Measurements from ENCODE around the gene ITIH2.
"Not testable (repeated sequence)": the region's sequence is repeated elsewhere in the genome, so short reads cannot be mapped to it uniquely, and the experiment has no call there.

The ITIH2 gene

GRCh38 chr10:7744307-7744706 lies 41.2 kb downstream of the ITIH2 start:
- DNase-seq (ENCODE audit: low read depth) = no peak

DNA sequence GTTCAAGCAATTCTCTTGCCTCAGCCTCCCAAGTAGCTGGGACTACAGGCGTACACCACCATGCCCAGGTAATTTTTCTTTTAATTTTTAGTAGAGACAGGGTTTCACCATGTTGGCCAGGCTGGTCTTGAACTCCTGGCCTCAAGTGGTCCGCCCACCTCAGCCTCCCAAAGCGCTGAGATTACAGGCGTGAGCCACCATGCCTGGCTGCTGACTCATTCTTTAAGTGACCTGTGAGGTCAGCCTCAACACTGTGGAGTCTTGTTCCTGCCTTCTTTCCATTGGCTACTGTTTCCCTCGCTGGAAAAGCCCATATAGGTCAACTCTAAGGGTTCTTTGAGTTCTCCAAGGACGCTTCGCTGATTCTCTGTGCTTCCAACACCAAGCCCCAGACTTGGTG lies 45.5 kb downstream of the ITIH2 start:
- DNase-seq (ENCODE audit: low read depth) = not testable (repeated sequence)

- no peak for DNase-seq (ENCODE audit: low read depth)
Observed at GRCh38 chr10:7750222-7750621, 47.1 kb downstream of the ITIH2 start.

DNA sequence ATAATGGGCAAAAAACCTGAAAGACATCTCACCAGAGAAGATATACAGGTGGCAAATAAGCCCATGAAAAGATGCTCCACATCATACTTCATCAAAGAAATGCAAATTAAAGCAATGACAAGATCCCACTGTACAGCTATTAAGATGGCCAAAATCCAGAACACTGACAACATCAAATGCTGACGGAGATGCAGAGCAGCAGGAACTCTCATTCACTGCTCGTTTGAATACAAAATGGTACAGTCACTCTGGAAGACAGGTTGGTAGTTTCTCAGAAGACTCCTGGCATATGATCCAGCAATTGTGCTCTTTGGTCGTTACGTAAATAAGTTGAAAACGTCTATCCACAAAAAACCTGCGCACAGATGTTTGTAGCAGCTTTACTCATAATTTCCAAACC lies 49.1 kb downstream of the ITIH2 start:
- no peak for DNase-seq (ENCODE audit: low read depth)

DNA sequence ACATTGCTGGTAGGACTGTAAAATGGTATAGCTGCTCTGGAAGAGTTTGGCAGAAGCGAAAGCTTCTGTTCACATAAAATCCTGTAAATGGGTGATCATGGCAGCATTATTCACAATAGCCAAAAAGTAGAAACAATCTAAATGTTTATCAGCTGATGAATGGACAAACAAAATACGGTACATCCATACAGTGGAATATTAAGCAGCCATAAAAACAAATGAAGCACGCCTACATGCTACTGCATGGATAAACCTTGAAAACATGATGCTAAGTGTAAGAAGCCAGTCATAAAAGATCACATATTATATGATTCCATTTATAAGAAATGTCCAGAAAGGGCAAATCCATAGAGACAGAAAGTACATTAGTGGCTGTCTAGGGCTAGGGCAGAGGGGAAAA lies 52.0 kb downstream of the ITIH2 start:
- no peak for DNase-seq (ENCODE audit: low read depth)

DNA sequence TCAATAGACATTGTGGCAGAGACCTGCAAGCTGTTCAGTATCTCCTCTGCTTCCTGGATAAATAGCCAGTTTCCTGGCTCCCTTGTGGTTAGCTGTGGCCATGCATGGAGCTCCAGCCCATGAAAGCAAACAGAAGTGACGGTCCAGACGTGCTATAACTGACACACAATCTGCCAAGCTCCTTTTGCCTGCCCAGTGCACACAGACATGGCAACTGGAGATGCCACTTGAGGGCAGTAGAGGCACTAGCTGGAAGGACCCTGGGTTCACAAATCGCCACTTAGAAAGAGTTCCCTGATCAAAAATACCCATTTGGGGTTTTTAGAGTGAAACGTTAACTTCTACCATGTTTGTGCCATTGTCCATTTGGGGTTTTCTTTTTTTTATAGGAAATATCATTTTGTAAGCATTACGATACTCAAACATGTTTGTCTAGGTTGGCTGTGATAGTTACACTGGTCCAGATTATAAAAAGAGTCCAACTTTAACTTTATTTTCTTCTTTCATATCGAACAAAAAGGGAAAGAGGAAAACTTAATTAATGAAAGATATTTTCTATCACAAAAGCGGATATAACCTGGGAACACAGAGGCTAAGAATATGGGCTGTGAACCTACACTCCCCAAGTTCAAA lies 53.4 kb downstream of the ITIH2 start:
- DNase-seq (ENCODE audit: low read depth) = no peak

DNA sequence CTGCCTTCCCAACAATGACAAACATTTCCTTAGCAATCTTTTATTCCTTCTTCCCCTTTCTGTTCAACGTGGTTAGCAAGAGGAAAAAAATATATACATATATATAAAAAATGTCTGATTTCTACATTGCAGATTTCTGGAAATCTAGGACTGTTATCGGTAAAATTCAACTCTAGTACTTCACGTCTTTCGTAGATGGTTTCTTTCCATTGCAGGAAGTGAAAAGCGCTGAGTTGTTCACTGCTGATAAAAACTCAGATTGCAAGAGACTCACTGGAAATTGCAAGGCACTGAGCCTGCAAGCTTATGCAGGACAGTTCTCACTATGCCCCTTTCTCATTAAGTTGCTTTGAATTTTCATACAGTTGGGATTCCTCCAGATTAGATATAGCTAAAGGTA lies 60.8 kb downstream of the ITIH2 start:
- DNase-seq (ENCODE audit: low read depth) = no peak

- DNase-seq (ENCODE audit: low read depth) = no peak
Observed at GRCh38 chr10:7766241-7766640, 63.1 kb downstream of the ITIH2 start.

- DNase-seq (ENCODE audit: low read depth) = no peak
Observed at GRCh38 chr10:7767209-7767608, 64.1 kb downstream of the ITIH2 start.

DNA sequence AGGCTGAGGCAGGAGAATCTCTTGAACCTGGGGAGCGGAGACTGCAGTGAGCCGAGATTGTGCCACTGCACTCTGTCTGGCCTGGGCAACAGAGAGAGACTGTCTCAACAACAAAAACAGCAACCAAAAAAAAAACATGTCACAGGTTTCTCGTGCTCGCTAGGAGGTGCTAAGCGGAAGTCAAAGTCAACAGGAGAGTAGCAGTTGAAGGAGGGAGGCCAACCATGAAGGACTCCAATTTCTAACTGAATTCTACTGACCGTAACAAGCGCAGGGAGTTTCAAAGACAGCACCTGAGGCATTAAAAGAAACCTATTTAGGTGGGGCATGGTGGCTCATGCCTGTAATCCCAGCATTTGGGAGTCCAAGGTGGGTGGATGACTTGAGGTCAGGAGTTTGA lies 65.3 kb downstream of the ITIH2 start:
- no peak for DNase-seq (ENCODE audit: low read depth)

DNA sequence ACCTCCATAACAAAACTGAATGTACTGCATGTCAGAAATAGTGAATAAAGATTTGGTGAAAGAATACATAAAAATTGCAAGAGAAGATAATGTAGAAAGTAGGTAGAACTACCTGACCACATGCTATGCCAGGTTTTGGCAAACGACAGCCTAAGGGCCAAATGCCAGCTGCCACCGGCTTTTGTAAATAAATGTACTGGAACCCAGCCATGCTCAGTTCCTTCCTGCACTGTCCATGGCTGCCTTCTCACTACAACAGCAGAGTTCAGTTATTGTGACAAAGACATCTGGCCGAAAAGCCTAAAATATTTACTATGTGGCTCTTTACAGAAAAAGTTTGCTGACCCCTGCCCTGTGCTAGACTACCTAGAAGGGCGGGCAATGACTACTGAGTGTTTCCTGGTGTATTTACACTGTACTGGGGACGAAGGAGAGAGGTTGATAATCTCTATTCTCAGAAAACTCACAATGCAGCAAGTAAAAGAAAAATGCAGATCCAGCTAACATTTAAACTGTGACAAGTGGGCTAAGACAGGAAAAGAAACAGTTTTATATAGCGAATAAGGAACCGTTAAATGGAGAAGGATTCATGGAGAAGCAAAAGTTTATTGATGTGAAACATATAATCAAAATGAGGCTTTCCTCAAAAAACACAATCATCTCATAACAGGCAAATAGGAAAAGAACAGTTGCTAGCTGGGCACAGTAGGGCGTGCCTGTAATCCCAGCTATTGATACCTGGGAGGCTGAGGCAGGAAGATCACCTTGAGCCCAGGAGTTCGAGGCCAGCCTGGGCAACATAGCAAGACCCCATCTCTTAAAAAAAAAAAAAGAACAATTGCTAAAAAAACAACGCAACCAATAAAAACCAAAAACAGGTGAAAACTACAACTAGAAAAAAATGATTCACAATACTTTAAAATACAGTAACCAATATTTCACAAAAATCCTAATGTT lies 71.0 kb downstream of the ITIH2 start:
- no peak for DNase-seq (ENCODE audit: low read depth)

DNA sequence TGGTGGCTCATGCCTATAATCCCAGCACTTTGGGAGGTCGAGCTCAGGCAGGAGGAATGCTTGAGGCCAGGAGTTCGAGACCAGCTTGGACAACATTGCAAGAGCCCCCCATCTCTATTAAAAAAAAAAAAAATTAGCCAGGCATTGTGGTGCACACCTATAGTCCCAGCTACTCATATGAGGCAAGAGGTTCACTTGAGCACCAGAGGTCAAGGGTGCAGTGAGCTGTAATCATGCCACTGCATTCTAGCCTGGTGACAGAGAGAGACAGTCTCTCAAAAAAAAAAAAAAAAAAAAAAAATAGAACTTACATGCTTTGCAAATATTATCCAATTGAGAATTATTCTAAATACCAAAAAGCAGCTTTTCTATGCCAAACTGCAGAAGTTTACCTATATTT lies 73.7 kb downstream of the ITIH2 start:
- DNase-seq (ENCODE audit: low read depth) = no peak

GRCh38 chr10:7782194-7782593 lies 79.1 kb downstream of the ITIH2 start:
- not testable (repeated sequence) for DNase-seq (ENCODE audit: low read depth)

DNA sequence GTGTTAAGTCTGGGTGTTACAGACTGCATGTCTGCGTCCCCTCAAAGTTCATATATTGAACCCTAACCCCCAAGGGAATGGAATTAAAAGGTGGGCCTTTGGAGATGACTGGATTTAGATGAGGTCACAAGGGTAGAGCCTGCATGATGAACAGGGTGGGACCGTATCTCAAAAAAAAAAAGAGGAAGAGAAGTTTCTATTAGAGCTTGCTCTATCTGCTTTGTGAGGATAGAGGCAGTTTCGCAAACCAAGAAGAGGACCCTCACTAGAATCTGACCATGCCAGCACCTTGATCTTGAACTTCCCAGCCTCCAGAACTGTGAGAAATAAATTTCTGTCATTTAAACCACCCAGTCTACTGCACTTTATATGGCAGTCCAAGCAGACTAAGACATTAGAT lies 83.3 kb downstream of the ITIH2 start:
- no peak for DNase-seq (ENCODE audit: low read depth)

- DNase-seq (ENCODE audit: low read depth) = no peak
Observed at GRCh38 chr10:7787150-7787856, 84.2 kb downstream of the ITIH2 start.

DNA sequence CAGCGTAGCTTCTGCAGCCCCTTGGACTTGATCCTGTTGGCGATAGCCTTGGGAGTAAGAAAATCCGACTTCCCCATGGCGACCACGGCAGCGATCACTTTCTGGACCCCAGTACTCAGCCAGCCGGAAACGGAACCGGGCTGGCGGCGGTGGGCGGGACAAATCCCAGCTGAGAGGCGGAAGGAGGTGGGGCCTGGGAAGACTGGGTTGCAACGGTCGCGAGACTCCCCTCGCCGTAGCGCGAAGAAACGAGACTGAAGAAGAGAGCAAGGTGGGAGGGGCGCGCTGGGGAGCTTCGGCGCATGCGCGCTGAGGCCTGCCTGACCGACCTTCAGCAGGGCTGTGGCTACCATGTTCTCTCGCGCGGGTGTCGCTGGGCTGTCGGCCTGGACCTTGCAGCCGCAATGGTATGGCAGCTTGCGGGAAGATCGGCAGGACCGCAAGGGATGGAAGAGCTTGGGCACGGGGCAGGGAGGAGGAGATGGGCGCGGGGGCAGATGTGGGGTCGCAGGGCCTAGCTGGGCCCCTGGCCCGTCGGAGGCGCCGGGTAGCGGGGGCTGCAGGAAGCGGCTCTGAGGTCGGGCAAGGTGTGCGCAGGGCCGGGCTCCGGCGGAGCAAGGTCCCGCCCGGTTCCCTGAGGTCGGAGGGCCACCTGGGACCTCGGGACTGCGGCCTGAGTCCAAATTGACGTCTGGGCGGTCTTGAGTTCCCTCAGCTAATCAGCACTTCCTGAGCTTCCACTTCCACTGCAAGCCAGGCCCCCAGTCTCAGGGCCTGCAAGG lies 84.9 kb downstream of the ITIH2 start, which contains the start of the genes ATP5F1C and KIN:
TSS of gene ATP5F1C (plus strand) at position 321 of the 782 bp plus-strand sequence. CDS start at position 352, 31 bp downstream.
TSS of gene KIN (minus strand) at position 137 of the 782 bp plus-strand sequence. CDS start at position 77, 60 bp downstream.
- peak; percentile 97 for DNase-seq (ENCODE audit: low read depth)

DNA sequence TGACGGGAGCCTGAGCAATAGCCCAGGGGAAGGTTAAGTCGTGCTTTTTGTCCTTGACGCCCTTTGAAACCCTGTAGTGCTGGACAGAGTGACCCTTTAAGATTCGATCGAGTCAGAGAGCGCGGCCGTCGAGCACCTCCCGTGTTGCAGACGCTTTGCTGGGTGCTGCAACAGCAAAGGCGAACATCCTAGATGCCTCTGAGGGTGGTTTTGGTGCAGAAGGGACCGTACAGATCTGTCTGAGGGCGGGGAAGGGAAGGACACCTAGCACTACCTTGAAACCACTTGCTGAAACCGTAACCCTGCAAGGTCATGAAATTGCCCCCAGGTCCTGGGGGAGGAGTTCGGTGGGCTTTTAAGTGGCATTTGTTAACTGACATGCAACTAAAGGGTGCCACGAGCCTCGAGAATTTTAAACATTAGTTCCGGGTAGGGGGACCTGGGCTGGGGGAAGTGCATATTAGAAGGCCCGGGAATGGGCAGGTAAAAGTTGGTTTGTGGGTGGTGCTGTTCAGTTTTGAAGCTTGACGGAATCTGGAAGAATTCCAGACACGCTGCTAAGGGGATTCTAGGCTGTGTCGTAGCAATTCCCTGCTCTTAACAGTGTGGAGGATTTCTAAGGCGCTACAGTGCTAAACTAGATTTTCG lies 85.6 kb downstream of the ITIH2 start:
- no peak for DNase-seq (ENCODE audit: low read depth)

DNA sequence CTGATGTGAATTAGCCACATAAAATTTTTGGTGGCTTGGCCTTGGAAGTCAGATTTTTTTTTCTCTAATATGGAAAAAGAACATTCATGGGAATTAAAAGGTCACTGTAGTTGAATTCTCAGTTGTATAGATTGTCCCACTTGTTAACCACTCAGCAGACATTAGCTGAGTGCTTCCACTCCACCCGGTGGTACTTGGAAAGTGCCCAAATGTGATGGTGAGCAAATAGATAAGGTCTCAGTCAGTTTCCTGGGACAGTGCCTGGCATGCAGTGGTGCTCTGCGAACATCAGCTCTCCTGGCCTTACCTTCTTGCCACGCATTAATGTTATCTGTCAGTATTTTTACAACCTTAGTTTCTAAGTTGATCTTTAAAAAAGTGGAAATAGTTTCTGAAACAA lies 86.3 kb downstream of the ITIH2 start:
- DNase-seq (ENCODE audit: low read depth) = no peak

- DNase-seq (ENCODE audit: low read depth) = no peak
Observed at GRCh38 chr10:7792541-7792940, 89.4 kb downstream of the ITIH2 start.

DNA sequence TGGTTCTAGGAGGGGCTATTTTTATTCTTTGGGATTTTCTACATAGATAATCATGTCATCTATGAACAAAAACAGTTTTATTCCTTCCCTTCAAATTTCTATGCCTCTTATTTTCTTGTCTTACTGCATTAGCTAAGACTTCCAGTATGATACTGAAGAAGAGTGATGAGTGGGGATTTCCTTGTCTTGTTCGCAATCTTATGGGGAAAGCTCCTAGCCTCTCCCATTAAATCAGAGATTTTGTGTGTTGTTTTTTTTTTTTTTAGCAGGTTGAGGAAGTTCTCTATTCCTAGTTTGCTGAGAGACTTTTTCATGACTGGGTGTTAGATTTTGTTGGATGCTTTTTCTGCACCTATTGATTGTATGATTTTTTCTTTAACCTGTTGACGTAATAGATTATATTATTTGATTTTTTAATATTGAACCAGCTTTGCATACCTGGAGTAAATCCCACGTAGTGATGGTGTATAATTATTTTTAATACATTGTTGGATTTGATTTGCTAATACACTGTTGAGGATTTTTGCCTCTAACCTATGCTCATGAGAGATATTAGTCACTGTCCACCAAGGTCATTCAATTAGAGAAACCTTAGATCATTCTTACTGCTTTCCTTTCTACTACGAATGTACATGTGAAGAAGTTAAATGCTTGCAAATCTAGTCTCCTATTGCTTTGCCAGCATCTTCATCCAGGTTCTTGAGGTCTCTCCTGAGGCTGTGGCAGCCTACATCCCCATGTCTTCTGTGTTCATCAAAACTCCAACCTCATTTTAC lies 91.3 kb downstream of the ITIH2 start:
- no peak for DNase-seq (ENCODE audit: low read depth)
